ENCODE measurements around the gene ASPN.
A peak's percentile ranks its signal among the peaks of the same experiment; 100 is the strongest.

Gene ASPN

DNA sequence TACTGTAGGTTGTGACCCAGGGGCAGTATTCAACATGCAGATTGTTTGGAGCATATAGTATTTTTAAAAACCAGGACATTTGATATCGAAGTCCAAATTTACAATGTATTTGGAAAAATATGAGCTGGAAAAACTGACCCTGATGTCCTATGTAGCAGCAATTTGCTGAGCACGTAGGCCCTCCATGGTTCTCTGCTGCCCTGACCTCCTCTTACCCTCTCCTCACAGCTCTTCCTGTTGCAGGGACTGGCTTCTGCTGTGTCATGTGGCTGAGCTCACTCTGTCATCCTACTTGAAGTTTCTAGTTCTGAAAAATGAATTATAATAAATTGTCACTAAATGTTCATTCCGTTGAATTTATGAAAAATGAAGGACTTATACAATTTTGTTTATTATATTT is 4.1 kb upstream of the ASPN start:
- Histone ChIP-seq H3K27me3 (replicated peaks) (no peaks in the 10 kb centered on the region), H3K27ac (no peak overlapping the region), H3K4me3 (ENCODE audit: low read depth, low read length) (no peak overlapping the region), H3K36me3 (replicated peaks) (no peaks in the 10 kb centered on the region)
- in situ Hi-C loops (cut with HindIII; ENCODE audit: low pct_ligation_motif_present, low sequenced_read_pairs), result no loop called here
- TF ChIP-seq, protein P1, sequence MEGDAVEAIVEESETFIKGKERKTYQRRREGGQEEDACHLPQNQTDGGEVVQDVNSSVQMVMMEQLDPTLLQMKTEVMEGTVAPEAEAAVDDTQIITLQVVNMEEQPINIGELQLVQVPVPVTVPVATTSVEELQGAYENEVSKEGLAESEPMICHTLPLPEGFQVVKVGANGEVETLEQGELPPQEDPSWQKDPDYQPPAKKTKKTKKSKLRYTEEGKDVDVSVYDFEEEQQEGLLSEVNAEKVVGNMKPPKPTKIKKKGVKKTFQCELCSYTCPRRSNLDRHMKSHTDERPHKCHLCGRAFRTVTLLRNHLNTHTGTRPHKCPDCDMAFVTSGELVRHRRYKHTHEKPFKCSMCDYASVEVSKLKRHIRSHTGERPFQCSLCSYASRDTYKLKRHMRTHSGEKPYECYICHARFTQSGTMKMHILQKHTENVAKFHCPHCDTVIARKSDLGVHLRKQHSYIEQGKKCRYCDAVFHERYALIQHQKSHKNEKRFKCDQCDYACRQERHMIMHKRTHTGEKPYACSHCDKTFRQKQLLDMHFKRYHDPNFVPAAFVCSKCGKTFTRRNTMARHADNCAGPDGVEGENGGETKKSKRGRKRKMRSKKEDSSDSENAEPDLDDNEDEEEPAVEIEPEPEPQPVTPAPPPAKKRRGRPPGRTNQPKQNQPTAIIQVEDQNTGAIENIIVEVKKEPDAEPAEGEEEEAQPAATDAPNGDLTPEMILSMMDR (IDR thresholded peaks at IDR 0.05; ENCODE audit: low read depth, low read length, missing control alignments), result no peak
- DNase-seq, result no peak

DNA sequence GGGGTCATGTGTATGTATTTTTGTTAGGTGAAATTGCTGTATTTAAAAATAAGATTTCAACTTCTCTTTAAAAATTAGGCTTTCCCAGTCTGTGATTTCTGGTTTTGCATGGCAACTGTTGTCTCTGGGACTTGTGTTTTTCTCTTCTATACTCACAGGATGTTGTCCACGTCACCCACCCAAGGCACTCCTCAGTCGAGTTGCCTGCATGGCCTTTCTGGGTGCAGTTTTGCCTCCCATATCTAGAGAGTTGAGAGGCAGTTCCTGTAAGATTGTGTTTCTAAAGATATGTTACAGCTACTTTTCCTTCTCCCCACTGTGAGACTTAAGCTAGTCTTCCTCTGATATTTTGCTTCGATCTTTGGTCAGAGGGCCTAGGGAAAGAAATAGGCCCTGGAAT is 2.3 kb upstream of the ASPN start:
- in situ Hi-C loops (cut with HindIII; ENCODE audit: low pct_ligation_motif_present, low sequenced_read_pairs), result no loop called here

DNA sequence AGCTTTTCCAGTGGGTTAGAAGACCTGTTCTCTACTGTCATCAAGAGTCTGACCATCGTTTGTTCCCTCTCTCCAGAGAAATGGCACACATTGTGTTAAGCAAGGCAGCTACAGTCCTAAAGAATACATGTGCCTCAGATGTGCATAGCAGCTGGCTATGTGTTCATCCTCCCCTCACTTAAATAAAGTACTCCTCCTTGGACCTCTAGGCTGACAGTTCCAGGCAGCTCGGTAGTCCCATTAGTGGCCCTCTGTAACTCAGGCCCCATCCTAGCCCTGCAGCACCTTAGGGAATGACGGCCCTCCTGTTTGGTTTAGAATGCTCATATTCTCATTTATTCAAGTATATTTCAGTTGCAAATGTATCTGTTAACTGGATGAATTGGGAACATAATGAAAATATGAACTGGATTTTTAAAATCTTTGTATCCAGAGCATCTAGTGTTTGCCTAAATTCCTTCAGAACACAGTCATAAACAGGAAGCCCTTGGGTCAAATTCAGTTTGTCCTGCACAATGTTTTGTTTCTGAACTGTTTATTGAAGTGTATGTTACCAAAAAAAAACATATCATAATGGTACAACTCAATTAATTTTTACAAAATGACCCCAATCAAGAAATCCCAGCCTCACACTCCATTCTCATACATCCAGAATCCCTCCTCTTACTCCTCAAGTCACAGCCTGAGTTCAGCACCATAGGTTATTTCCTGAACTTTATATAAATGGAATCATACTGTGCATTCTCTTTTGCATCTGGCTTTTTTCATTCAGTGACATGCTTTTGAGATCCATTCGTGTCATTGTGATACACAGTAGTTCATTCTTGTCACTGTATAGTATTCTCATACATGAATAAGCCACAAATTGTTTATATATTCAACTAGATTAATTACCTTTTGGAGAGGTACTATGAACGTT is 1.6 kb upstream of the ASPN start:
- no peak for DNase-seq
- Histone ChIP-seq H3K36me3 (replicated peaks) (no peaks in the 10 kb centered on the region), H3K27me3 (replicated peaks) (no peaks in the 10 kb centered on the region), H3K4me3 (ENCODE audit: low read depth, low read length) (no peak overlapping the region), H3K27ac (peak overlapping the region; percentile 33)
- in situ Hi-C loops (cut with HindIII; ENCODE audit: low pct_ligation_motif_present, low sequenced_read_pairs), result no loop called here
- TF ChIP-seq, protein P1 (IDR thresholded peaks at IDR 0.05; ENCODE audit: low read depth, low read length, missing control alignments), result no peak

More for the DNA sequence above, 2.3 kb upstream of the ASPN start:
- TF ChIP-seq, protein P1 (IDR thresholded peaks at IDR 0.05; ENCODE audit: low read depth, low read length, missing control alignments), result no peak
- Histone ChIP-seq H3K4me3 (ENCODE audit: low read depth, low read length) (no peak overlapping the region), H3K36me3 (replicated peaks) (no peaks in the 10 kb centered on the region), H3K27ac (peak overlapping the region; percentile 33), H3K27me3 (replicated peaks) (no peaks in the 10 kb centered on the region)
- no peak for DNase-seq

DNA sequence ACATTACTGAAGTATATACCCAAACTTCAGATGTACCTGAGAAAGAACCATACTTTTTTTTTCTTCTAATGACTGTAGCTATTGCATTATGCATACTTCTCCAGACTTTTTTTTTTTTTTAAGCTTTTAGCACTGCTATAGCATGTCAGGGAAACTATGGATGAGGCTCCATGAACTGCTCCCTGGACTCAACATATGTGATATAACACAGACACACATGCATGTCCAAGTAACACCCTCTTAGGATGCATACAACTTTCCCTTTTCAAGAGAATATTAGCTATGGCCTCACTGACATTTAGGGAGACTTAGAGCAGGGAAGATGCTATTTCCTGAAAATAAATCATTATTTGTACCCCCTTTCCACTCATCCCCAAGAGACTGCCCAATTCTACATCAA is 499 bp upstream of the ASPN start:
- in situ Hi-C loops (cut with HindIII; ENCODE audit: low pct_ligation_motif_present, low sequenced_read_pairs), result no loop called here
- H3K27ac ChIP-seq, result no peak overlapping the region
- TF ChIP-seq, protein P1 (IDR thresholded peaks at IDR 0.05; ENCODE audit: low read depth, low read length, missing control alignments), result no peak

DNA sequence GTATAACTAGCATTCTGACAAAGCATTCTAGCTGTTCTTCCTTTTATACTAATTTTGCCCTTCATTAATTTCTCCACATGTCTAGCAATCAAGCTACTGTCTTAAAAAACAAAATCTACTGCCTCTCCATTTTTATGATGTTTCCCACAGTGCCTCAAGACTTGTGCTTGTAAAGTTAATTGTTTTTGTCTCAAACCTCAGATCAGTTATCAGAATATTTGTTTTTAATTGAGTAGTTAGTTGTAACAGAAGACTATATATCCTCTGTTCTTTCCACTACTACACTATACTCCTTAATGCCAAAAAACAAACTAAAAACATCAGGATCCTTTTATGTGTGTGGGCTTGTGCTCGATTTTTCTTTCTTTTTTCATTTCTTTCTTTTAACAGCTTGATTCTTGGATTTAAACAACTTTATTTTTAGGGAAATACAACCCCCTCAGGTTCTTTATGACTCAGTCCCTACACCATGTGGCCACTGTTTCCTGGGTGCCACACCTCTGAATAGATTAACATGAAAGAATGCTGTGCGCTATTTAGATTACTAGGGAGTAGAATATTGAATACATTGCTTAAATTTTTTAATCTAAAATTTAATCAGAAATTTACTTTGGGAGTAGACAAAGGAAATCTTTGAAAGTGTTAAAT is 1.2 kb downstream of the ASPN start:
- no peak overlapping the region for H3K27ac ChIP-seq
- in situ Hi-C loops (cut with HindIII; ENCODE audit: low pct_ligation_motif_present, low sequenced_read_pairs), result no loop called here
- no peak for DNase-seq
- no peaks in the 10 kb centered on the region for H3K27me3 ChIP-seq (replicated peaks)
- H3K36me3 ChIP-seq (replicated peaks), result no peaks in the 10 kb centered on the region
- no peak overlapping the region for H3K4me3 ChIP-seq (ENCODE audit: low read depth, low read length)
- TF ChIP-seq, protein P1 (IDR thresholded peaks at IDR 0.05; ENCODE audit: low read depth, low read length, missing control alignments), result no peak

More for the DNA sequence above, 499 bp upstream of the ASPN start:
- H3K4me3 ChIP-seq (ENCODE audit: low read depth, low read length), result no peak overlapping the region
- no peaks in the 10 kb centered on the region for H3K27me3 ChIP-seq (replicated peaks)
- H3K36me3 ChIP-seq (replicated peaks), result no peaks in the 10 kb centered on the region
- DNase-seq, result no peak
